ENCODE measurements around the gene CNR2. TPM values are rescaled to one million over a fixed set of nuclear protein-coding genes. Genes with fewer than 3 reads are reported as not detected.

CNR2 gene
- total RNA-seq, 1 experiment from 2014 or later = not detected

DNA sequence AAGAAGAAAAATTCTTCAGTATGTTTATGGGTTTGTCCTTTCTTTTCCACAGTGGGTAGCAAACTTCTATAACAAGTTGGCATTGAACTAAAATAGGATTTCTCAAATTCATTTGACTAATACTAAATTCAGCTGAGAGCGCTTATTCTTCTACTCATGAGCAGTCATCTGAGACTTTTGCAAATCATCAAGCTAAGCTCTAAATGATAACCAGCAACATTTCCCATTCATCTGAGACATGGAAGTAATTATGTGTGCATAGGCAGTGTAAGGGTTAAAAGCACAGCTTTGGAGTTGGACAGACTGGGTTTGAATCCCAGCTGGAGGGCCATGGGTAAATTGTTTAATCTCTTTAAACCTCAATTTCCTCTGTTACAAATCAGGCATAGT, 18.3 kb upstream of the CNR2 start:
- Histone ChIP-seq H4K20me1 (ENCODE audit: control insufficient read depth, insufficient read depth, insufficient read length) (no peaks in the 10 kb centered on the region), H3K9ac (ENCODE audit: extremely low read depth, insufficient read length, low read length) (no peak overlapping the region), H2BK20ac (ENCODE audit: low read depth, low read length, poor library complexity, severe bottlenecking) (no peak overlapping the region), H4K8ac (replicated peaks; ENCODE audit: insufficient read length, low read depth, low read length) (no peak overlapping the region), H3K9me3 (ENCODE audit: control insufficient read depth, low read depth, low read length) (no peaks in the 10 kb centered on the region), H2AFZ (ENCODE audit: low read length) (no peak overlapping the region), H3K79me1 (ENCODE audit: insufficient read depth, low read depth, low read length, poor library complexity, severe bottlenecking) (no peaks in the 10 kb centered on the region), H2BK15ac (ENCODE audit: low read depth, low read length) (no peak overlapping the region), H3K79me2 (ENCODE audit: insufficient read depth, low read length) (no peaks in the 10 kb centered on the region), H2AK5ac (ENCODE audit: insufficient read length, low read length) (no peak overlapping the region), H4K5ac (ENCODE audit: insufficient read length, low read depth, low read length) (no peak overlapping the region), H3K23me2 (ENCODE audit: insufficient read length, low read depth, low read length, poor library complexity, severe bottlenecking) (no peaks in the 10 kb centered on the region), H3T11ph (ENCODE audit: low read length) (no peak overlapping the region), H3K4me1 (ENCODE audit: insufficient read depth, low read length) (no peaks in the 10 kb centered on the region), H2BK120ac (ENCODE audit: low read depth, low read length, poor library complexity, severe bottlenecking) (no peak overlapping the region), H3K23ac (ENCODE audit: insufficient read length, low read depth, low read length) (no peak overlapping the region), H3K4me2 (ENCODE audit: insufficient read depth, insufficient read length, low read length) (no peak overlapping the region), H2BK5ac (ENCODE audit: insufficient read length, low read length) (no peak overlapping the region), H3K56ac (ENCODE audit: insufficient read length, low read depth, low read length) (no peak overlapping the region), H3K27ac (ENCODE audit: insufficient read length, low read depth, low read length) (no peak overlapping the region), H3K4ac (ENCODE audit: low read depth, low read length) (no peak overlapping the region), H2BK12ac (ENCODE audit: insufficient read length, low read depth, low read length) (no peak overlapping the region), H3K18ac (ENCODE audit: insufficient read length, low read depth, low read length) (no peak overlapping the region), H4K91ac (ENCODE audit: insufficient read length, low read depth, low read length) (no peak overlapping the region), H3K27me3 (ENCODE audit: insufficient read depth, low read length) (no peaks in the 10 kb centered on the region), H3K14ac (ENCODE audit: insufficient read depth, low read length) (no peak overlapping the region)
- Mint-ChIP-seq H3K36me3 (ENCODE audit: insufficient read depth in 1 of 3, low read depth in 3 of 3) (peaks cover 0 to 6% (median 1%) of the 10 kb centered on the region in 3 experiments; a peak in 2 of 7 replicates), H3K27me3 (ENCODE audit: low read depth) (peaks cover 2% of the 10 kb centered on the region), H3K9me3 (peaks cover 2 to 7% of the 10 kb centered on the region in 2 experiments; a peak in 4 of 5 replicates), H3K4me1 (peaks cover 2 to 5% of the 10 kb centered on the region in 2 experiments), H3K4me3 (no peak overlapping the region), H3K27ac (no peak overlapping the region)
- no peak for DNase-seq
- no peak for TF ChIP-seq CTCF (conservative IDR thresholded peaks at IDR 0.05)
- WGBS (ENCODE audit: extremely low coverage, insufficient read length, low lambda C conversion rate) = no CpG with 5 or more reads among the region's 1 CpG
